GM19328 (cell line): Measurements from ENCODE around the gene WEE1.
A peak's percentile ranks its signal among the peaks of the same experiment; 100 is the strongest.

Experiments used
- ATAC-seq: cut with Tn5 transposase; IDR thresholded peaks from one replicate; pipeline ENCODE4 v1.9.1; 2021; ENCODE audit warnings: mild to moderate bottlenecking, moderate library complexity; ENCODE audit not compliant: unreplicated experiment

WEE1 gene

DNA sequence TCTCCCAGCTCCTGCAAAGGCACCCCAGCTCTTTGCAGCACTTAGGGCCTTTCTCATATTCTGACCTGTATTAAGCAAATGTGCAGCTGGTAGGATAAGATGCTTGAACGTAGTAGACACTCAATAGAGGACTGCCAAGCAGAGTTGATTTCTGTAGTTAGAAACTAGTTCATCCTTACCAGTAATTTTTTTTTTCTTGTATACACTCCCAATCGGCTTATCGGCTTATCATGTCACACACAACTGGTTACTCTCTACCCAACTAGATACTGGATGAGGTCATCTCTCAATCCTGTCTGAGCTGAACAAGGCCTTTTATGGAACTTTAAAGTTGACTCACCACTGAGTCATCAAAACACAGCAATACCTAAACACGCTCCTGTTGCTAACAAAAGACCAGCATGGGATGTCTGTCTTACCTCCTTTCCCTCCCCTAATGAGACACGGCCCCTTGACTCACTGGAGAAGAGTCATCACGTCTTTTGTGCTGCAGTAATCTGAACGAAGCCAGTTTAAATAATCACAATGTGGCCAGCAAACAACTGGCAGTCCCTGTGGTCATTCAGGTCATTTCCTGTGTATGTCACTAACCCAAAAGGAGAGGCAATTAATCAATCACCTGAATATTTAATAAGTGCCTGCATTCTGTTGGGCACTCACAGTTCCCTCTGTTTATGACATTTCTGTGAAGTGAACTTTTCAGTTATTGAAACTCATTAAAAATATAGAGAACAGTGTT is 7.5 kb upstream of the WEE1 start:
- peak; percentile 80 for ATAC-seq

DNA sequence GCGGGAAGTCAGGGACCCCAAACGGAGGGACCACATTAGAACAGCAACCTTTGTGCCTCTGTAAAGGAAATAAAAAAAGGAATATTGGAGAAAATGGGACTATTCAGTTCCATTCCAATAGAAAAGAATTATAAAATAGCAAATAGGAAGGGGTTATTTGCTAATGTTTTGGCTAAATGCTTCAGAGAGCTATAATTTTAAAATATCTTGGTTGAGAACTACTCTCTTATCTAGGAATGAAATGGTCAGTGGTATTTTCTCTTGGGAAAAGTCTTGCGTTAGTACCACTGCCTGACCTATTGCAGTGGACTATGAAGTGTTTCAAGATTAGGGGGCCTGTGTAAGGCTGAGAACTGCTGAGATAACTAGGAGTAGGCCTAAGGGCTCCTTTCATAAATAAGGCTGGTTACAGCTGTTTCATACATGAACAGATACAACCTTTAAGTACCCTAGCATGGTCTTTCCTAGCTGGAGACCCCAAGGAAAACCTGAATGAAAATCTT is 6.9 kb upstream of the WEE1 start:
- ATAC-seq: no peak

DNA sequence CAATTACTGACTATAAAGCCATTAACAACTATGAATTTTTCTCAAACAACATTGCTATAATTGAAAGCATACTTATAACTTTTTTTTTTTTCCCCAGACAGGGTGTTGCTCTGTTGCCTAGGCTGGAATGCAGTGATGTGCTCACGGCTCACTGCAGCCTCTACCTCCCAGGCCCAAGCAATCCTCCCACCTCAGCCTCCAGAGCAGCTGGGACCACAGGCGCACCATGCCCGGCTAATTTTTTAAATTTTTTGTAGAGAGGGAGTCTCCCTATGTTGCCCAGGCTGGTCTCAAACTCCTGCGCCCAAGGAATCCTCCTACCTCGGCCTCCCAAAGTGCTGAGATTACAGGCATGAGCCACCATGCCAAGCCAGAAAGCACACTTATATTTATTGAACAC is 6.1 kb upstream of the WEE1 start:
- no peak for ATAC-seq

DNA sequence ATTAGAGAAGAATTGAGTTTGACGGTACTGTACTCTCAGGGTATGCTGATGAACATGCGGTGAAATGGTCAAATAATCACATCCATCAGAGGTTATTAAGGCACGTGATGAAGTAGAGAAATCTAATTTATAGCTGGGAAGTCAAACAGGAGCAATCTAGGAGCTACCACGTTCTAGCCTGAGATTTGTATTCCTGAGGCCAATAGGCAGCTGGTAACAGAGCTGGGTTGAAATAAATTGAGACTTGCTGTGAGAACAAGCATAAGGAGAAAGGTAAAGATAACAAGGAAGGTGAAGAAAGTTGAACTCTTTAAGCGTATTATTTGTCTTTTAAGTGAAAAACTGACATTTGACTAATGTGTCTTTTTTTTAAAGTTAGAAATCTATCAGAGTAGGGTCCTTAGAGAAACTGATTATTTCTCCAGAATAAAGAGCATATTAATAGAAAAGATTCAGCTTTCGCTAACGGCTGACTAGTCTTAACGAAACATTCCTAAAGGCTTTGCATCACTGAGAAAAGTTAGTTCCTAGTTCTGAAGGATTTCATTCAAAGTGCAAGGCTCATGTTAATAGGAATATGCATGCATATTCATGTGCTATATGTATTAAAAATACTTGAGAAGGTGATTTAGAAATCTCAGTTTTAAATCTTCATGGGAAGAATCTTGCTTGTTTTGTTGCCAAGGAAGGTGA is 5.2 kb upstream of the WEE1 start:
- no peak for ATAC-seq

DNA sequence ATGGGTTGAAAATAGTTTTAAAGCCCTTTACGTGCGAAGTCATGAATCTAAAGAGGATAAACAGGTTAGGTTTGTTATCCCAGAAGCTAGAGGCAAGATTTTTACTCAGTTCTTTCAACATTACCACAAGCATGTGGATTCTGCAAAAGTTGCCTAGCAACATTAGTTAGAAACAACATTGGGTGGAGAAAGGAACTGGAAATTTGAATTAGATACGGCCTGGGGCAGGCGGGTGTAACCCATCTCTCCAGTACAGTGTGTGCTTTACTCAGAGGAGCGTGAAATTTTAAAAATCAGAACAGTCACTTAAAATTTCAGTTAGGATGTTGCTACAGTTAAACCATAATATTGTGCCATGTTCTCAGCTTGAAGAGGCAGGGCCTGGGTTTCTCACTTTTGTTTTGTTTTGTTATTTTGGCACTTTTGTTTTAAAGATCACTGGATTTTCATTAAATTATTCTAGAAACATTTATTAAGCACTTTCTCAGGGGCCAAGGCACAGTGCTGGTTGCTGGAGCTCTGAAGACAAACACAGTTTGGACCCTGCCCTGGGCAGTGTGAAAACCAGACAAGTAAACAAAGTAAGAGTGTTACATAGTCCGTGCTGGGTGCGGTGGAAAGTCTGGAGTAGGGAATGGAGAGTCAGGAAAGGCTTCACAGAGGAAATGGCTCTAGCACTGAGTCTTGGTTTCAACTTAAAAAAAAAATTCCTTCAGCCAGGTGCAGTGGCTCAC is 4.4 kb upstream of the WEE1 start:
- no peak for ATAC-seq

DNA sequence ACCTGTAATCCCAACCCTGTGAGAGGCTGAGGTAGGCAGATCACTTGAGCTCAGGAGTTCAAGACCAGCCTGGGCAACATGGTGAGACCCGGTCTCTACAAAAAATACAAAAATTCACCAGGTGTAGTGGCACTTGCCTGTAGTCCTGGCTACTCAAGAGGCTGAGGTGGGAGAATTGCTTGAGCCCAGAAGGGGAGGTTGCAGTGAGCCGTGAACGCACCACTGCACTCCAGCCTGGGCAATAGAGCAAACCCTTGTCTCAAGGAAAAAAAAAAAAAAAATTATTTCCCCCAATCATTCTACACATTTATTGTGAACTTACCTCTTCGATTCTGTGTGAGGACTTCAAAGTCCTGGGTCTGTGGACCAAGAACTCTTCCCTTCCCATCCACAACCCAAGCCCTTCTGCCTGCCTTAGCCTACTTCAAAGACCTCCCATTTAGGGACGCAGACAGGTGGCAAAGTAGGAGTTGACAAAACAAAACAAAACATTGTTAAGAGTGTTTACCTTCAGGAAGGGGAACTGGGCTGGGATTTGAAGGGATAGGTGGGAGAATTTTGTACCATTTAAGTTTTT is 3.8 kb upstream of the WEE1 start:
- ATAC-seq: no peak

DNA sequence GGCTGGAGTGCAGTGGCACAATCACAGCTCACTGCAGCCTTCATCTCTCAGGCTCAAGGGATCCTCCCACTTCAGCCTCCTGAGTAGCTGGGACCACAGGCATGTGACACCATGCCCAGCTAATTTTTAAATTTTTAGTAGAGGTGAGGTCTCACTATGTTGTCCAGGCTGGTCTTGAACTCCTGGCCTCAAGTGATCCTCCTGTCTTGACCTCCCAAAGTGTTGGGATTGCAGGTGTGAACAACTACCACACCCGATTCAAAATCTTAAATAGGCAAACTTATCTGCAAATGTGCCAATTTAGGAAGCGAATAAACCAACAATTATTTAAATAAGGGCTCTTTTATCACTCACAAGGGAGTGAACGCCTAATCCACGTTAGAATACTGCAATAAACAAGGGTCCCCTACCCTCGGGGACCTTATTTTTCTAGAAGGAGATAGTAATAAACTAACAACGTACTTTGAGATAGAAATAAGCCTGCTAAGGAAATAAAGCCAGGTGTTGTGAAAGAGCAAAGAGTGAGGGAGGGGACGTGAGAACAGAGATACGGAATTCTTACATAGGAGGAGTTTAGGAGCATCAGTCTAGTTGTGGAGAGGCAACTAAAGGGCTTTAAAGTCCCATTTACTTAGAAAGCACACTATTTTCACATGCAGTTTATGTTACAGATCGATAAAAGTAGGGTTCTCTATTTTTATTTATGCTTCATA is 3.0 kb upstream of the WEE1 start:
- no peak for ATAC-seq

DNA sequence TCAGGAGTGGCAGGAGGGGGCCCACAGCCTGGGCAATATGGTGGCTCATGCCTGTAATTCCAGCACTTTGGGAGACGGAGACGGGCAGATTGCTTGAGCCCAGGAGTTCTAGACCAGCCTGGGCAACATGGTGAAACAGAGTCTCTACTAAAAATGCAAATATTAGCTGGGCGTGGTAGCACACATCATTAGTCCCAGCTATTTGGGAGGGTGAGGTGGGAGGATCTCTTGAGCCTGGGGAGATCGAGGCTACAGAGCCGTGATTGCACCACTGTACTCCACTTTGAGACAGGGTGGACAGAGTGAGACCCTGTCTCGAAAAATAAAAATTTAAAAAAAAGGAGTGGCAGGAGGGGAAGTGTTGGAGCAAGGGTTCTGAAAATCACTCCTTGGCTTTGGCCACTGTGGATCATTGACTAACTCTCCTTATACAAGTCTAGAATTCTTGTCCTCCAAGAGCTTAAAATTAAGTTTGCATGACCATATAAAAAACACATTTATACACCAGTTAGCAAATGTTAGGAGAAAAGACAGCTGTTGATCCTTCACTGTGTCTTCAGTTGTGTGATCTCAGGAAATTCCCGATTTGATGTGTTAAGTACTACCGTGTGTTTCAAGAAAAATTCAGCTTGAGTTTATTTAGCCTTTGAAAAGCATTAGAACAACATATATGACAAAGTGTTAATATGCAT is 2.3 kb upstream of the WEE1 start:
- no peak for ATAC-seq

DNA sequence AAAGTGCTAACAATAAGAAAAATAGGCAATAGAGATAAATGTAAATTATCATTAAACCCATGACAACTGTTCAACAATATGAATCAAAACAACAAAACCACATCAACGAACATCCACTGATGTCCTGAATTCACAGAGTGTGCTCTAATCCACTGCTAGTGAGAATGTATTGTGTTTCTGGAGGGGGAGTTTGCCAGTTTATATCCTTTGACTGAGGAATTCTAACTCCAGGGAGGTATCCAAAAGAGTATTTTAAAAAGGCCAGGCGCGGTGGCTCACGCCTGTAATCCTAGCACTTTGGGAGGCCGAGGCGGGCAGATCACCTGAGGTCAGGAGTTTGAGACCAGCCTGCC is 1.7 kb upstream of the WEE1 start:
- ATAC-seq: no peak

DNA sequence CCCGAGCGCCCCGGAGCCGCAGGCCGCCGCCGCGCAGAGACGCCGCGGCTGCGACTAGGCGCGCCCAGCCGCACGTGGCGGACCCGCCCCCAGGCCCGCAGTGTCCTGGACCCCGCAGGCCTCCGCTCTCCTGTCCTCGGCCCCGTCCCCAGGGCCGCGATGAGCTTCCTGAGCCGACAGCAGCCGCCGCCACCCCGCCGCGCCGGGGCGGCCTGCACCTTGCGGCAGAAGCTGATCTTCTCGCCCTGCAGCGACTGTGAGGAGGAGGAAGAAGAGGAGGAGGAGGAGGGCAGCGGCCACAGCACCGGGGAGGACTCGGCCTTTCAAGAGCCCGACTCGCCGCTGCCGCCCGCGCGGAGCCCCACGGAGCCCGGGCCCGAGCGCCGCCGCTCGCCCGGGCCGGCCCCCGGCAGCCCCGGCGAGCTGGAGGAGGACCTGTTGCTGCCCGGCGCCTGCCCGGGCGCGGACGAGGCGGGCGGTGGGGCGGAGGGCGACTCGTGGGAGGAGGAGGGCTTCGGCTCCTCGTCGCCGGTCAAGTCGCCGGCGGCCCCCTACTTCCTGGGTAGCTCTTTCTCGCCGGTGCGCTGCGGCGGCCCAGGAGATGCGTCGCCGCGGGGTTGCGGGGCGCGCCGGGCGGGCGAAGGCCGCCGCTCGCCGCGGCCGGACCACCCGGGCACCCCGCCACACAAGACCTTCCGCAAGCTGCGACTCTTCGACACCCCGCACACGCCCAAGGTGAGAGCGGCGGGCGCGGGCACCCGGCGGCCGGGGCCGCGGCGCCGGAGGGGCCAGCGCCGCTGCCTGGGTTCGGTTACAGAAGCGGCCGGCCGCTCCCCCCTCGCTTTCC is 528 bp downstream of the WEE1 start:
- peak; percentile 30 for ATAC-seq

DNA sequence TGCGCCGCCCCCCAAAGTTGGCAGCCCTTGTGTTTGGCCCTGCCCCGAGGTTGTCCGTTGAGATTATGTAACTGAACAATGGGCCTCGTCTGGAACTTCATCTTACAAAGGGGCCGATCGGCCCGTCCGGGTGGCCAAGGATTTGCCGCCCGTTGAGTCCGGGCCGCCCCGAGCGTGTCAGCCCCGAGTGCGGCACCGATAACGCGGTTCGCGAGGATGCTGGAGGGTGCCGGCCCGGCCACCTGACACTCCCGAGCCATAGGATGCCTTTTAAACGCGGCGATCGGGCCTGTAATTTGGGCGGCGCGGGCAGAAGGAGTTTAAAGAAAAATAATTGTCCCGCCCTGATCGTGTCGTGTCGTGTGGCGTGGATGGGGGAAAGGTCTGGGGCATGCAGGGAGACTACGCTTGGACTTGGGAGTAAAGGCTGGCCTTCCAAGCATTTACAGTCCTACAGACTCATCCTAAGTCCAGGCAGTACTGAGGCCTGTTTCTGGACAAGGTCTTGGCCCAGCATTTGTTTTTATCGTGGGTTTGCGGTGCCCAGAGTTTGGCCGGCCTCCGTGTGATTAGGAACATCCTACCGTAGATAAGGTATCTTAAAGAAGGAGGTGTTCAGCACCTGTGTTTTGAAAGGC is 1.3 kb downstream of the WEE1 start:
- no peak for ATAC-seq

DNA sequence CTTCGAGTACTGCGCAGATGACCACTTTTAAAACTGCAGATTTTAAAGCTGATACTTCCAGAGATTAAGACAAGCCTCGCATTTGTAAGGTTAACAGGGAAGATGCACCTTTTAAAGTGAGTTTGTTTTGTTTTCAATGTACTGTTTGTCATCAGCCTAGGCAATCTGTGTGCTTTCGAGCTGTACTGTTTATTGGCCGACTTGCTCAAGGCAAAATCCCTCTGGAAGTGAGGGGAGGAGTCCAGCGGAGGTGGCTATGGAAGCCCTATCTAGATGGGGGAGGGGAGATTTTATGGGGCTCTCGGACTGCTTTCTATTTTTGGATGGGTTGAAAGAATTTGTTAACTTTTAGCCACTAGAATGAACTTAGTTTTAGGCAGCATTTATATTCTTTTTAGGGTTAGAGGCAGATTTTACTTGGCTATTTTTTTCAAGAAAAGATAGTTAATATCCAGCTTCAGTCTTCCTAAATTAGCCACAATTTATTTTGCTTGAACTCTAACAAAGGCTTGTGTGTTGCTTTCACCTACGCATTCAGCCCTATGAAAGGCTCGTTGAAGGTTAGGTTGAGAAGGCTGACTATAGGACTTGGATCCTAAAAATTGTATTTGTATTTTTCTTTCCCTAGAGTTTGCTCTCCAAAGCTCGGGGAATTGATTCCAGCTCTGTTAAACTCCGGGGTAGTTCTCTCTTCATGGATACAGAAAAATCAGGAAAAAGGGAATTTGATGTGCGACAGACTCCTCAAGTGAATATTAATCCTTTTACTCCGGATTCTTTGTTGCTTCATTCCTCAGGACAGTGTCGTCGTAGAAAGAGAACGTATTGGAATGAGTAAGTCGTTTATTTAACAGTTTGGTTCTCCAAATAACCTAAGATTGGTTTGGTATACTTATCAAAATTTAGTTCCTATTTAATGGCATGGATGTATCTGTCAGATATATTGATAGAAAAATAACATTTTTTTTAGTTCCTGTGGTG is 2.1 kb downstream of the WEE1 start:
- ATAC-seq: no peak

DNA sequence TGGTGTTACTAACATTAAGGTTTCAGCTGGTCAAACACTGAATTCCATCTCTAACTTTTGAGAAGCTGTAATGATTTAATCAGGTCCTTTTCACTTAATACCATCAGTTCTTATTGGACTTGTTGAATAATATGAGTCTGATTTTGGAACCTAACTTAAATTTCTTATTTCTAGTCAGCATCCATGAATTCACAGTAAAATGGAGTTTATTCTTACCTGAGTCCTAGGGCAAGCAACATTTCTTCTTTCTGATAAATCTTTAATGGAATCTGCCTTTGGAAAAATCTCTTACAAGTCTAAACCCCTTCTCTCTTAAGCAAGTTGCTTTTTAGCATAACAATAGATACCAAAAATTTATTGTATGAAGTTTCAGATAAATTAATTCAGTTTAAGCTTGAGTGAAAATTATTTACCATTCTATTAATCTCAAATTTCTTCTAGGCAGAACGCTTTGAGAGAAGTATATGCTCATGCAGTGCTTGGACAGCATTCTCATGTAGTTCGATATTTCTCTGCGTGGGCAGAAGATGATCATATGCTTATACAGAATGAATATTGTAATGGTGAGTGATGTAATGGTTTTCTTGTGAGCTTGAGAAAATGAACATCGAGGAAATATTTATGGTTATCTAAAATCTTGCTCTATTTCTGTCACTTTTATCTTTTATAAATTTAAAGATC is 3.4 kb downstream of the WEE1 start:
- ATAC-seq: no peak

DNA sequence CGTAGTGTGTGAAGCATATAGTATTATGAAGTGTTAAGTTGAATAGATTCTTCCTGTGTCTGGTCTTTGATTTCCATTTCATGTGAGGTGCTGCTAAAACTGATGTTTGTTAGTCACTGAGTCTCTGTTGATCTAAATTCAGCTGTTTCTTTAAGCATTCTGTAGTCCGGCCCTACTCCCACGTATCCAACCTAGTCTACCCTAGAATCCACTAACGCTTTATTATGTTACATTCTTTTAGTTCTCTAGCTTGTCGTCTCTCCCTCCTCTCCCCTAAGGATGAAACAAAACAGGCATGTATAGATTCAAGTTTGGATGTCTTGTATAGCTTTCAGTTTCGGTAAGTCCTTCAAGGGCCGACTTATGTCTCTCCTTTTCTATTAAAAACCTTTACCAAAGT is 4.1 kb downstream of the WEE1 start:
- no peak for ATAC-seq

DNA sequence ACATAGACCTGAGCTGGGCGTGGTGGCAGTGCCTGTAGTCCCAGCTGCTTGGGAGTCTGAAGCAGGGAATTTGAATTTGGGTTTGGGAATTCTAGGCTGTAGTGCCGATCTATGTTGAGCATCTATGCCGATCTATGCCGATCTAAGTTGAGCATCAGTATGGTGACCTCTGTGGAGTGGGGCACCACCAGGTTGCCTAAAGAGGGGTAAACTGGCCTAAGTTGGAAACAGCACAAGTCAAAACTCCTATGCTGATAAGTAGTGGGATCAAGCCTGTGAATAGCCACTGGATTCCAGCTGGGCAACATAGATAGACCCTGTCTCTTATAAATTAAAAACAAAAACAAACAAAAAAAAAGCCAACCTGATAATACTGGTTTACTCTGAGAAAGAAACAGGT is 7.4 kb downstream of the WEE1 start:
- ATAC-seq: no peak

DNA sequence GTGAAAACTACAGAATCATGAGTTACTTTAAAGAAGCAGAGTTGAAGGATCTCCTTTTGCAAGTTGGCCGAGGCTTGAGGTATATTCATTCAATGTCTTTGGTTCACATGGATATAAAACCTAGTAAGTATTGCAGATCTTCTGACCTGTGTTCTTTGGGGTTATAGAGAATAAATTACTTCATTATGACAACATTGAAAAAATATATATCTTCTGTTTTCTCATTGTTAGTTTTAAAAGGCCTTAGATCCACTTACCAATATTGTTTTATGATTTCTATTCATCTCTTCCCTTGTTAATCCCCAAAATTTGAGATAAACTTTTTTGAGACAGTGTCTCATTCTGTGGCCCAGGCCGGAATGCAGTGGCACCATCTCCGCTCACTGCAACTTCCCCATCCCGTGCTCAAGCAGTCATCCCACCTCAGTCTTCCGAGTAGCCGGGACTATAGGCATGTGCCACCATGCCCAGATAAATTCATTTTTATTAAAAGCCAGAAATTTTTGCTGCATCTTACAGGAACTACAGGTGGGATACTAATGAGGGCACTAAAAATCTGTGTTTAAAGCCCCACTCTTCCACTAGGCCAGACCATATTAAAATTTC is 8.2 kb downstream of the WEE1 start:
- no peak for ATAC-seq

DNA sequence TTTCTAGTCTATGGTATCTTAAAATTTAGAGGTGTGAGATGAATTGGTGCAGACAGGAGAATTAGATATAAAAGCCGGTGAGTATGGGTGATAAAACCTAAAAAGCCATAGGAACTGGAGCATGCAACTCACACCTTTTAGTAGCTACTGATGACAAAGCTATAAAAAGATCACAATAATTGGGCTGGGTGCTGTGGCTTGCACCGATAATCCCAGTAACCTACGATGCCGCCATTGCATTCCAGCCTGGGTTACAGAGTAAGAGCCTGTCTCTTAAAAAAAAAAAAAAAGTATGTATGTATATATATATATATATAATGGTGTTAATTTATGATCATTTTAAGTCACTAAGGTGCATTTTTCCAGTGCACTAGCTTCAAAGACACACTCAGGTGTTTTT is 17.2 kb downstream of the WEE1 start:
- no peak for ATAC-seq
